GM12801 (cell line): ENCODE measurements around the gene ADRM1.

ENCODE experiments used
- TF ChIP-seq, protein P1 (sequence below): IDR thresholded peaks from one replicate; pipeline ENCODE4 v1.5.1; 2011; ENCODE audit warnings: control low read depth; ENCODE audit not compliant: insufficient read length; ENCODE audit errors: extremely low read depth

ADRM1 gene

DNA sequence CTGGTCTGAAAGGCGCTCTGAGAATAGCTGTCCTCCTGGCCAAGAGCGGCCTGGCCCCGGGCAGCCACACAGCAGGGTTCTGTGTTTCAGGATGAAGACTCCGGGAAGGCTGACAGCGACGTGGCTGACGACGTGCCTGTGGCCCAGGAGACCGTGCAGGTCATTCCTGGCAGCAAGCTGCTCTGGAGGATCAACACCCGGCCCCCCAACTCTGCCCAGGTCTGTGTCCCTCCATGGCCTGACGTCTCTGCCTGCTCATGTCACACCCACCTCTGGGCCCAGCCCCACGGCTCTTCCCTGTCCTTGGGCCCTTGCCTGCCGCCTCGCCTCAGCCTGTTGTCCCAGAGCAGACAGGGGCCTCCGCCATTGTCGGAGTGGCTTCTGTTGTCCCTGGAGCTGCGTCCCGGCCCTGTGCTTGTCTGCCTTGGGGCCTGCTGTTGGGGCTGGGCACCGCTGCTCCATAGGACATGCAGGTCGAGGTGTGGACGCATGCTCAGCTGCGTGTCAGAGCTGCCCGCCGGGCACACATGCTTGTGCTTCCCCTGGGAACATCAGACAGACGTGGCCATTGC is 16.2 kb upstream of the ADRM1 start:
- TF ChIP-seq, protein P1, sequence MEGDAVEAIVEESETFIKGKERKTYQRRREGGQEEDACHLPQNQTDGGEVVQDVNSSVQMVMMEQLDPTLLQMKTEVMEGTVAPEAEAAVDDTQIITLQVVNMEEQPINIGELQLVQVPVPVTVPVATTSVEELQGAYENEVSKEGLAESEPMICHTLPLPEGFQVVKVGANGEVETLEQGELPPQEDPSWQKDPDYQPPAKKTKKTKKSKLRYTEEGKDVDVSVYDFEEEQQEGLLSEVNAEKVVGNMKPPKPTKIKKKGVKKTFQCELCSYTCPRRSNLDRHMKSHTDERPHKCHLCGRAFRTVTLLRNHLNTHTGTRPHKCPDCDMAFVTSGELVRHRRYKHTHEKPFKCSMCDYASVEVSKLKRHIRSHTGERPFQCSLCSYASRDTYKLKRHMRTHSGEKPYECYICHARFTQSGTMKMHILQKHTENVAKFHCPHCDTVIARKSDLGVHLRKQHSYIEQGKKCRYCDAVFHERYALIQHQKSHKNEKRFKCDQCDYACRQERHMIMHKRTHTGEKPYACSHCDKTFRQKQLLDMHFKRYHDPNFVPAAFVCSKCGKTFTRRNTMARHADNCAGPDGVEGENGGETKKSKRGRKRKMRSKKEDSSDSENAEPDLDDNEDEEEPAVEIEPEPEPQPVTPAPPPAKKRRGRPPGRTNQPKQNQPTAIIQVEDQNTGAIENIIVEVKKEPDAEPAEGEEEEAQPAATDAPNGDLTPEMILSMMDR, result no peak

DNA sequence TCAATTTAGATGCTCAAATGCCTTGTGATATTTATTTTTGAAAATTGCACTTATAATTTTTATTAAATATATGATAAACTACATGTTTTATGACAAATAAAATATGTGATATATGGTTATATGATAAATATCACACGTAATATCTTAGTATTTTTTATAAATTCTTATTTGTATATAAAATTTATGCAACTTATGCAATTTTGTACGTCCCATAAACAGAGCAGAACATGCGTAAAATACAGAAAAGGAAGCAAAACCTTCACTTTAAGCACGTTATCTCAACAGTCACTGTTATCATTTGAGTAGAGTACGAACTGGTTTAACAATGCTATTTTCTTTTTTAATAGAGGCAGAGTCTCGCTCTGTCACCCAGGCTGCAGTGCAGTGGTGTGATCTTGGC is 15.7 kb upstream of the ADRM1 start:
- TF ChIP-seq, protein P1, result no peak

DNA sequence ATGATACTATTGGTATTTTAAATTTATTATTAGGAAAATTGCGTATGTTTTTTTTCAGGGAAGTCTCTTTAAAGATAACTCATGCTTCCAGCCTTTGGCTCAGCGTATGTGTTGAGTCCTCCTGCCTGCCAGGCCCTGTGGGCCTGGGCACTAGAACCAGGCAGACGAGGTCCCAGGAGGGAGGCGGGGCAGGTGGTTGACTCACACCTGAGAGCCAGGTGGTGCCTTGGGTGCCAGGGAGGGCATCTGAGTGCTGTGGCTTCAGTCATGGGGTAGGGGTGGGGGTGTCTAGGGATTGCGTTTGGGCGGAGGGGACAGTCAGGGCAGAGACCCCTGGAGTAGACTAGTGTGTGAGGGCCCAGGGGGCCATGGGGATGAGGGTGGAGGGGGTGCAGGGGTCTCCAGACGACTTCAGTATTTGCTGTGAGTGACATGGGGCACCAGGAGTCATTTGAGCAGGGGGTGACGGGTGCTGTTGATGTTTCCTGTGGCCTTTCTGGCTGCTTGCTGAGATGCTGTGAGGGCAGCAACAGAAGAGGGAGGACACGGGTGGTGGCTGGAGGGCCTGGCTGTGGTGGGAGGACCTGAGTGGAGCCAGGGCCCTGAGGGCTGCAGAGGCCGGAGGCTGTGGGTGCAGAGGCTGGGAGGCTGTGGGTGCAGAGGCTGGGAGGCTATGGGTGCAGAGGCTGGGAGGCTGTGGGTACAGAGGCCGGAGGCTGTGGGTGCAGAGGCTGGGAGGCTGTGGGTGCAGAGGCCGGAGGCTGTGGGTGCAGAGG is 14.8 kb upstream of the ADRM1 start:
- TF ChIP-seq, protein P1, result no peak

DNA sequence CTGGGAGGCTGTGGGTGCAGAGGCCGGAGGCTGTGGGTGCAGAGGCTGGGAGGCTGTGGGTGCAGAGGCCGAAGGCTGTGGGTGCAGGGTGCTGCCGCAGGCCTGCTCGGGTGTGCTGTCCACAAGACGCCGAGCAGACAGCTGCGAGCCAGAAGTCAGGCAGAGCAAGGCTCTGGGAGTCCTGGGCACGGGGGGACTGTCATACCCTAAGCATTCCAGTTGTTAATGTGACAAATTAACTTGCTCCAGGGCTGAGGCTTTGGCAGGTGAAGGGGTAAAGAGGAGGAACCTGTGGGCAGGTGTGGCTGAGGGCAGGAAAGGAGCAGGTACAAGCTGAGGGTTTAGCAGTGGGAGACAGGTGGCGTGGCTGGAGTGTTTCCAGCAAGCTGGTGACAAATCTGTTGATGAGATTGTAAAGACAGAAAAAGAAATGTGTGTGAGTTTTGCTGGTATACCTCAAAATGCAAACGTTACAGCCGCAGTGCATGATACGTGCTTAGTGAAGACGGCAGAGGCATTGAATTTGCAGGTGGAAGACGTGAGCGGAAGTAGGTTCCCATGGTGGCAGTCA is 14.2 kb upstream of the ADRM1 start:
- TF ChIP-seq, protein P1, result no peak

DNA sequence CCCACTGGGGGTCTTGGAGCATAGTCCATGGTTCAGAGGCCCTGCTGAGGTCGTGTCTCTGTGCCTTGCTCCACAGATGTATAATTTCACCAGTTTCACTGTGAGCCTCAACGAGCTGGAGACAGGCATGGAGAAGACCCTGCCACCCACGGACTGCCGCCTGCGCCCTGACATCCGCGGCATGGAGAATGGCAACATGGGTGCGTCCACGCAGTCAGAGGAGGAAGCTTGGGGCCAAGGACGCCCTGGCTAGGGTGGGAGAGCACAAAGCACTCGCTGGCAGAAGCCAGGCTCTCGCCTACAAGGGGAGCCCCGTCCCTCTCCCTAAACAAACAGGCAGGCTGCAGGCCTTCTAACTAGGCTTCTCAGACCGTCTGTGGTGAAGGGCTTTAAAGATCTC is 13.7 kb upstream of the ADRM1 start:
- TF ChIP-seq, protein P1, result no peak

DNA sequence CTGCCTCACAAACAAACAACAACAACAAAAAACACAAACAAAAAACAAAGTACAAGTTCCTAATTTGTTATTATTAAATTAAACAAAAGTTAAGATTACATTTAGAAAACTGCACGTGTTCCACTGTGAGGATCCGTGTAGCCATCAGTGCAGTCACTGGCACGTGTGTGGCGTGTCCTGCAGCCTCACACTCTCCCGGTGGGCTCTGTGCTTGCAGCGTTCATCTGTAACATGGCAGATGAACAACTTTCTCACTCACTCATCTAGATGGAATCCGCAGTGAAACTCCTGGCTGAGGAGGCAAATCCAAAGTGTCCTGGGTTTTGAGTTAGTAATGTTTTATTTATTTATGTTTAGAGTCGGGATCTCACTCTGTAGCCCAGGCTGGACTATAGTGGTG is 12.9 kb upstream of the ADRM1 start:
- TF ChIP-seq, protein P1, result no peak

DNA sequence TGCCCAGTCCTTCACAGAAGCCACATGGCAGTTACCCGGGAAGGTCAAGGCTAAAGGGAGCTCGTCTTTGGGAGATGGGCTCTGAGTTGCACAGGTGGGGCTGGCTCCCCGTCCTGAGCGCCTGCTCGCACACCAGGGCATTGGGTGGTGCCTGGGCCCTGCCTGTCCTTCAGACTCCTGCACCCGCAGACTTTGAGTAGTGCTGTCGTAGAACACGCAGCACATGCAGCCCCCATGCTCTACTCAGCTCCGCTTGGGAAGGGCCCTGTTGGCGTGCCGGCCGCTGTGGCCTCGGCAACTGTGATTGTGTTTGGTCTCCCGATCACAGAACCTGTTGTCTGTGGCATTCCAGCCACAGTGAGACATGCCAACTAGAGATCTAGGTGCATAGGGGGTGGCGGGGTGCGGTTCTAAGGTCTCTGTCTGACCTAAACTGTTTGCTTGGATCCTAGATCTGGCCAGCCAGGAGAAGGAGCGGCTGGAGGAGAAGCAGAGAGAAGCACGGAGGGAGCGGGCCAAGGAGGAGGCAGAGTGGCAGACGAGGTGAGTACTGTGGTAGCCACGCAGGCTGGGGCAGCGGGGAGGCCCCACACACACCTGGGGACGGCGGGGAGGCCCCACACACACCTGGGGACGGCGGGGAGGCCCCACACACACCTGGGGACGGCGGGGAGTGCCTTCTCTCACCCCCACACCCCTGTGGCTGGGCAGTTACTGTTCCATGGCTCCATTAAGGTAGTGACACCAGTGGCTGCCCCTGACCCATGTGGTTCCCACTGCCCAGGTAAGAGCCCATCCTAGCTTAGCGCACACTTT is 11.3 kb upstream of the ADRM1 start:
- TF ChIP-seq, protein P1, result no peak
